ENCODE data around the gene KIAA0513.

The KIAA0513 gene

DNA sequence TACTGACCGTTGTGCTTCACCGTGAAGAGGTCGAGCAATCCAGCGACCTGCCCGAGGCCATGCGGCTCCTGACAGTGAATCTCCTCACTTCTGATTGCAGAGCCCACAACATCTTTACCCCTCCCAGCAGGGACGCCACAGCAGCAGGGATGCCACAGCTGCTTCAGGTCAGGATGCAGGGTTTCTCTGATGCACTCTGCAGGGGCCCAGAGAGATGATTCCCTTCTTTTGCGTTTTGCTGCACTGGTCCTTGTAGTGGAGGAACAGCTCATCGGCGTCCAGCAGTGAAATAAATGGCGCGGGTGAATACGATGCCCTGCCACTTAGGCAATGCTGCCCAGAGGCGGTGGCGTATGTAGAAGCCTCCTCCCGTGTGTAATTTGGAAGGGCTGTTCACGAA, 5.6 kb downstream of the KIAA0513 start:
- no peaks in the 10 kb centered on the region for H3K9me3 Mint-ChIP-seq
- ATAC-seq (no peak), DNase-seq (ENCODE audit: low spot score in 2 of 2) (no peak)
- peaks cover 33% of the 10 kb centered on the region for H3K4me1 Mint-ChIP-seq
- peaks cover 12% of the 10 kb centered on the region for H3K36me3 Mint-ChIP-seq
- no peak overlapping the region for H3K27ac Mint-ChIP-seq
- H3K4me3 Mint-ChIP-seq: no peak overlapping the region

DNA sequence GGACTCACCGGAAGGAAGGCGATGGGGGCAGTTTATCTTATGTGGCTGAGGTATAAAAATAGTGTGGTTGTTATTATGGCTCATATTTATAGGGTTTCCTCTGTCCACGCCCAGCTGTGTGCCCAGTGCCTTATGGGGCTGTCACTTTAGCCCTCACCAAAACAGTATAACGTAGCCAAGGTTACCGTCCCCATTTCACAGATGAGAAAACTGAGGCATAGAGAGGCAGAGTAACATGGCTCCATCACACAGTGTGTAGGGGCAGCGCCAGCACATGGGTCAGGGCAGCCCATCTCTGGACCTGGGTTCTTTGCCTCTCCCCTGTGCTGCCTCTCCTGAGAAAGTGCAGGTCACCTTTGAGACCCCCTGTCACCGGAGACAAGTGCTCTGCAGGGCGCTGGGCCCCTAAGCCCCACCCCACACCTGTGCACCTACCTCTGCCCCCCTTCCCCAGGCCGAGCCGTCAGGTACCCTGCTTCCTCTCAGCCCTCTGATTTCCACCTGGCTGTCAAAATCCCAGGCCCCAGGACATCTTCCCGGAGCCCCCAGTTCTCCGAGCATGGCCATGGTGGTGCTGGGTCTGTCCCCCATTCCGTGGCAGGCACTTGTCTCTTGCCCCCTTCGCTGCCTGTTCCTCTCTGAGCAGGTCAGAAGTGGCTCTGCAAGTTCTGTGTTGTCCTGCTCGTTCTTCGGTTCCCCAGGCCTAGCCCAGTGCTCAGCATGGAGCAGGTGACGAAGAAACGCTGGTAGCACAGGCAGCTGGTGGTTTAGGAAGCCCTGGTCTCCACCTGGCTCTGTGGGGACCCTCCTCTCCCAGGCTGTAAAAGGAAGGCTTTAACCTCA, 7.2 kb downstream of the KIAA0513 start:
- no peak for DNase-seq (ENCODE audit: low spot score in 2 of 2)
- Mint-ChIP-seq H3K4me3 (no peak overlapping the region), H3K4me1 (peaks cover 16% of the 10 kb centered on the region), H3K9me3 (no peaks in the 10 kb centered on the region), H3K27ac (peak overlapping the region; percentile 3), H3K36me3 (no peaks in the 10 kb centered on the region)
- ATAC-seq: no peak

DNA sequence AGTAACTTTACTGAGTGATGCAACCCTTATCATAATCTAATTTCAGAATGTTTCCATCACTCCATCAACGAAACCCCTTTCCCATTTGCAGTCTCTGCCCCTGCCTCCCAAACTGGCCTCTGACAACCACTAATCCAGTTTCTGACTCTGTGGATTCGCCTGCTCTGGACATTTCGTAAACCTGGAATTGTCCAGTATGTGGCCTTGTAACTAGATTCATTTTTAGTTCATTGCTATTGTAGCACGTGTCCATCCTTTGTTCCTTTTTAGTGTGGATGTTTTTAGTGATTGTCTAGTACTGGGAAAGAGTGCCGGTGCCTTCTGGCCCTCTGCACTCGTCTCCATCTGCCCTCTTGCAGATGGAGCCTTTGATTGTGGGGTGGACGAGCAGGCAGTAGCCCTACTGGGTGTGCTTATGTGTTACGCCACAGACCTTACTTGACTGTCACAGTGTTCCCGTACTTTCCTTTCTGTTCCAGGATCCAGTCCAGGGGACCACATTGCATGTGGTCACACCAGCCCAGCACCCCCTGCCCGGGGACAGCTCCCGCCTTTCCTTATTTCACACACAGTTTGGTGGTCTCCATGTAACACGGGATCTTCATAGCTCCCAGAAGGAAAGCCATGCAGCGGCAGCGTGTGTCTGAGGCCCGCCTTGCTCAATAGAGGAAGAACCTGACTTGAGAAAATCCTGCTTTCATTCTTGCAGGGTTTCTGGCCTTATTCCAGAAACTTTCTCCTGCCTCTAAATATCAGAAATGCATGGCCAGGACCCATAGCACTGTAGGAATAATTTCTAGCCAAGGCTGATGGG, 8.8 kb downstream of the KIAA0513 start:
- Mint-ChIP-seq H3K36me3 (no peaks in the 10 kb centered on the region), H3K4me3 (no peak overlapping the region), H3K4me1 (peaks cover 13% of the 10 kb centered on the region), H3K9me3 (no peaks in the 10 kb centered on the region), H3K27ac (no peak overlapping the region)
- ATAC-seq (no peak), DNase-seq (ENCODE audit: low spot score in 2 of 2) (no peak)

DNA sequence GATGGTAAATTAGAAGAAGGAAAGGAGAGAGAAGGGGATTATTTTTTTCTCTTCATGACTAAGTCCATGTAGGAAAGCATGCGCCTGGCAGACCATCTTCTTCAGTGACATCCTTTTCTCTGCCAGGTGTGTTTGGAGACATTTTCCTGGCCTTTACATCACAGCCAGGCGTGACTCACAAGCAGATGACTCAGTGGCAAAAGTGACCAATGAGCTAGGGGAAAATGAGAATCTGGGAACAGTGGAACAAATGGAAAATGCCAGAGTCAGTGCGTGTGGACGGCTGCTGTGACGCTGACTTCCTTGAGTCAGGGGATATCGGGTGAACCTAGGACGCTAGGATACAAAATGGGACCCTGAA, 9.4 kb downstream of the KIAA0513 start:
- peaks cover 13% of the 10 kb centered on the region for H3K4me1 Mint-ChIP-seq
- DNase-seq (ENCODE audit: low spot score in 2 of 2) (no peak), ATAC-seq (no peak)
- no peaks in the 10 kb centered on the region for H3K9me3 Mint-ChIP-seq
- H3K4me3 Mint-ChIP-seq: no peak overlapping the region
- H3K27ac Mint-ChIP-seq: no peak overlapping the region
- no peaks in the 10 kb centered on the region for H3K36me3 Mint-ChIP-seq

DNA sequence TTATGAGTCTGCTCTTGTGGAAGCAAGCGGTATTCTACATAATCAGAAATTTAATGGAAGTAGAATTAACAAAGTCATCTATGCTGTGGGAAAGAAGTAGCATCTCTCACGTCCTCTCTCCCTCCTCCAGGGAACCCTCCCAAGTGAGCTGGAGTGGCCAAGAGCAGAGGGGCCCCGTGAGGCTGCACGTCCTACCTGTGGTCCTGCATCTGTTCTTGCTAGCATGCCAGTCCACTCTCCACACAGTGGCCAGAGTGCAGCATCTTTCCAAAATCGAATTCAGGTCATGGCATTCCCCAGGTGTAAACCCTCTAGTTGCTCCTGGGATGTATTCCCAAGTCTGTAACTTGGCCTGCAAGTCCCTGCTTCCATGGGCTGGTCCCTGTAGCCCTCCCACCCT, 10.1 kb downstream of the KIAA0513 start:
- DNase-seq (ENCODE audit: low spot score in 2 of 2) (no peak), ATAC-seq (no peak)
- H3K27ac Mint-ChIP-seq: no peak overlapping the region
- H3K9me3 Mint-ChIP-seq: no peaks in the 10 kb centered on the region
- peaks cover 13% of the 10 kb centered on the region for H3K4me1 Mint-ChIP-seq
- H3K36me3 Mint-ChIP-seq: no peaks in the 10 kb centered on the region
- H3K4me3 Mint-ChIP-seq: no peak overlapping the region

DNA sequence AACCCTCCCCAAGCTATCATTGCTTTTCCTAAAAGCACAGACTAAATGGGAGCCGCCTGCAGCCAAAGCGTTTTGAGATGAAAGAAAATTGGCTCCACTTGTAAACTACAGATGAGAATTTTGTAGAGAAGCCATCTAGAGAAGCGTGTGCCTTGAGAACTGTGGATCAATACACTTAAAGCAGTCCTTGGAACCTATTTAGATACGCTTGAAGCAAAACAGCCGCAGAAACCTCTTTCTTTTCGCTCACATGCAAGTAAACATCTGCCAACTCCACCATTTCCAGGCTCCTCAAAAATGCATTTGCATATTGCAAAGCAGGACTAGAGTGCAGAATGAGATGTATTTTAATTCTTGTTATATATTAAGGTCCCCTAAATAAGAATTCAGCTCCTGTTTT, 13.1 kb downstream of the KIAA0513 start:
- Mint-ChIP-seq H3K9me3 (no peaks in the 10 kb centered on the region), H3K4me3 (no peak overlapping the region), H3K4me1 (peaks cover 13% of the 10 kb centered on the region), H3K27ac (no peak overlapping the region), H3K36me3 (no peaks in the 10 kb centered on the region)
- ATAC-seq: no peak
- no peak for DNase-seq (ENCODE audit: low spot score in 2 of 2)

DNA sequence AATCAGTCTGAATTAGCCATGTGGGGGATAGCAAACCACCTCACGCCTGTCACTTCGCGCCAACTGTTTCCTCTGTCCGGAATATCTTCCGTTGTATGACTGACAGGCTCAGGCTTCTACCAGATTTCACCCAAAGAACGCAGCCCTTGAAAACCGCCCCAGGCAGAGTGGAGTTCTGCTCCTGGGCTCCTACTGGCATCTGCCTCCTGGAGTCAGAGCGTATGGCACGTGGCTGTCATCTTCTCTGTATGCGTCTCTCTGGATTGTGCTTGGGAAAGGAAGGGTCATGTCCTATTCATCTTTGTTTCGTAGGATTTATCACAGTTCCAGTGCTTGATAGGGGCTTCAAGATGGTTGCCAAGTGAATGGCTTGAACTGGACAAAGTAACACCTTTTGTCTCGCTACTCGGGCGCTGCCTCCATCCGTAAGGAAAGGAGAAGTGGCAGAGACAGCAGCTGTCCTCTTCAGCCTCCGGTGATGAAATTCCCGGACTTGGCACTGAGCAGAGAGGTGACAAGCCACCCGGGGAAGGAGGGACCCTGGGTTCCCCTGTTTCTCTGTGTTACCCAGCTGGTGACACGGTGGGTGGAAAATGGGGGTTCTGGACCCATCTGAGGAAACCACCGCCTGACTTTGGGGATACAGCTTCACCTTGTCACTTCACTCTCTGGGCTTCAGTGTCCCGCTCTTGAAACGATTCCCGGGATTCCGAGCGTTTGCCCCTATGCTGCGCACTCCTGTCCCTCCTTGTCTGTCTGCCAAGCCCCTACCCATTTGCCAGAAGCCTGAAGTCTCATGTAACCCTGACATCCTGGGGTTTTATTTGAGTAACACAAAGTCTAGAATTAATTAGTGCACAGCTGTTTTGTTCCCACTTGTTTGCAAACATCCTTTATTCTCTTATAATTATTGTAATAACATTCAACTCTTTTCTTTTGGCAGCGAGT, 13.9 kb downstream of the KIAA0513 start:
- no peak overlapping the region for H3K4me3 Mint-ChIP-seq
- no peak overlapping the region for H3K27ac Mint-ChIP-seq
- DNase-seq (ENCODE audit: low spot score in 2 of 2) (no peak), ATAC-seq (no peak)
- H3K4me1 Mint-ChIP-seq: peaks cover 9% of the 10 kb centered on the region
- H3K9me3 Mint-ChIP-seq: no peaks in the 10 kb centered on the region
- no peaks in the 10 kb centered on the region for H3K36me3 Mint-ChIP-seq

DNA sequence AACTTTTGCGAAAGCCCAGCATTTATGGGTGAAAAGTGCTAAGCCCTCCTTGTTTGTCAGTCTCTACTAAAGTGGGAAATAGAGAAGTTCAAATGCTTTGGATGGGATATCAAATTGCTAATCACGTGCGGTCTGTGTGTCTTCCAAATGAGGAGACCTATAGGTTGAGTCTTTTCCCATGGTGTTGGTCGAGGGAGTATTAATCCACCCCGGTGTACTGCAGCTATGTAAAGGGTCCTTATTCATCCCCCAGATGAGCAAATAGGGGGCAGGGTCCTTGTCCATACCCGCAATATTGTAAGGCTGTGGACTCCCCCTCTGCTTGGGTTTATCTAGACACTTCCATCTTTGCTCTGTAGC, 14.6 kb downstream of the KIAA0513 start:
- ATAC-seq (no peak), DNase-seq (ENCODE audit: low spot score in 2 of 2) (no peak)
- no peaks in the 10 kb centered on the region for H3K9me3 Mint-ChIP-seq
- H3K36me3 Mint-ChIP-seq: no peaks in the 10 kb centered on the region
- H3K4me3 Mint-ChIP-seq: no peak overlapping the region
- no peak overlapping the region for H3K27ac Mint-ChIP-seq
- H3K4me1 Mint-ChIP-seq: peaks cover 2% of the 10 kb centered on the region

DNA sequence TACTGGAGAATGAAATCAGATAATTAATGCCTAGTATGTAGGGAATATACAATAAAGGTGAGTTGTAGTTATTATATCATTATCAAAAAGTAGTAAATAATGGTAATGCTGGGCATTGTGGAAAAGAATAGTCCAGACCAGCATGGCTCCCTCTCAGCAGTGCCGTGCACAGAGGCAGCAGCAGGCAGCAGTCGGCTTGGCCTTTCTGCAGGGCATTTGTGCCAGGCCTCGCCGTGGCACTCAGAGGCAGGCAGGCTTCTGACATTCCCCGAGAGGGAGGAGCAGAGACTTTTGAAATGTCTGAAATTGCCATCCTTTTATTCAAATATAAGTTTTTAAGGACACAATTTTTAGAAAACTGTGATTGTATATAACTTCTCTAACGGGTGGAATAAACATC, 15.0 kb downstream of the KIAA0513 start:
- Mint-ChIP-seq H3K4me3 (no peak overlapping the region), H3K27ac (no peak overlapping the region), H3K9me3 (no peaks in the 10 kb centered on the region), H3K36me3 (no peaks in the 10 kb centered on the region), H3K4me1 (no peaks in the 10 kb centered on the region)
- no peak for DNase-seq (ENCODE audit: low spot score in 2 of 2)
- no peak for ATAC-seq

DNA sequence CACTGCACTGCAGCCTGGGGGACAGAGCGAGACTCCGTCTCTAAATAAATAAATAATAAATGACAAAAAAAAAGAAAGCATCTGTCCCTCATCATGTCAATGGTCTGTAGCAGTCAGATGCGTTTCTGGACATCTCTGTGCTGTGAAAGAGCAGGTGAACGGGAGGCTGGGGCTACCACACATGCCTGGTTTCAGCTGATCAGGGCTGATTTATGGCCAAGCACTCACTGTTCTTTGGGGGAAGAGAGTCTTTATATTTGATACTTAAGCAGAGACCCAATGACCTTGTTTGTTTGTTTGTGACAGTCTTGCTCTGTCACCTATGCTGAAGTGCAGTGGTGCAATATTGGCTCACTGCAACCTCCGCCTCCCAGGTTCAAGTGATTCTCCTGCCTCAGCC, 17.5 kb downstream of the KIAA0513 start:
- no peaks in the 10 kb centered on the region for H3K9me3 Mint-ChIP-seq
- no peak for ATAC-seq
- H3K4me1 Mint-ChIP-seq: no peaks in the 10 kb centered on the region
- DNase-seq (ENCODE audit: low spot score in 2 of 2): no peak
- H3K27ac Mint-ChIP-seq: no peak overlapping the region
- H3K36me3 Mint-ChIP-seq: no peaks in the 10 kb centered on the region
- H3K4me3 Mint-ChIP-seq: no peak overlapping the region

DNA sequence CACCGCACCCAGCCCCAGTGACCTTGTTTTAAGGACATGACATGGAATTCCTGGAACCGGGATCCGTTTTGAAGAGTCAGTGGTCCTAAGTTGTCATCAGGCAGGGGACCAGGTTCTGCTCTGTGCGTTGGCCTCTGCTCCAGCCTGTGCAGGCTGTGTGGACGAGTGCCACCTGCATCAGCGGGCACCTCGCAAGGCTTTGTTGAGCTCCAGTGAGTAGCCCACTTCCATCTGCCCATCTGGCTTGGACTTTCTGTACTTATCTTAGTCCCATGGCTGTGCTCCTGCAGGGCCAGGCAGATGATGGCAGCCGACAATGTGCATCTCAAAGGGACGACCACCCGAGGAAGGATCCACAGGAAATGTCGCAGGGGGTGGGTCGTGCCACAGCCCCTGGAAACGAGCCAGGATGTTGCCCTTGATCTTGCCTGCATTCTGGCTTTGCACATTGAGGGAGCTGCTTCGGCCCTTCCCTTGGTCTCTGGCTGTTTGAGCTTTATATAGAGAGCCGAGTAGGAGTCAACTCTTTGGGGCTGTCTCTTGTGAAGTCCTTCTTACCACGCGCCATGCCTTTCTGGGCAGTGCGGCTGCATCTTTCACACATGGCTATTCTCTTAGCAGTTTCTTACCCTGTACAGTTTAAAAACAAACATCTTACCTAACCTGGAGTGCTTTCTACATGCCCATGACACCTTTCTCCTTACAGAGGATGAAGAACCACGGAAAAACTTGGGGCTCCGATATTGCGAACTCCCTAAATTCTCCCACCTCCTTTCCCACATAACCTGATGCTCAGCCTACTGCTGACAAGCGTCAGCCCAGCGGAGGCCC, 18.3 kb downstream of the KIAA0513 start:
- no peaks in the 10 kb centered on the region for H3K9me3 Mint-ChIP-seq
- no peak overlapping the region for H3K4me3 Mint-ChIP-seq
- H3K4me1 Mint-ChIP-seq: no peaks in the 10 kb centered on the region
- ATAC-seq (no peak), DNase-seq (ENCODE audit: low spot score in 2 of 2) (no peak)
- H3K27ac Mint-ChIP-seq: no peak overlapping the region
- no peaks in the 10 kb centered on the region for H3K36me3 Mint-ChIP-seq

DNA sequence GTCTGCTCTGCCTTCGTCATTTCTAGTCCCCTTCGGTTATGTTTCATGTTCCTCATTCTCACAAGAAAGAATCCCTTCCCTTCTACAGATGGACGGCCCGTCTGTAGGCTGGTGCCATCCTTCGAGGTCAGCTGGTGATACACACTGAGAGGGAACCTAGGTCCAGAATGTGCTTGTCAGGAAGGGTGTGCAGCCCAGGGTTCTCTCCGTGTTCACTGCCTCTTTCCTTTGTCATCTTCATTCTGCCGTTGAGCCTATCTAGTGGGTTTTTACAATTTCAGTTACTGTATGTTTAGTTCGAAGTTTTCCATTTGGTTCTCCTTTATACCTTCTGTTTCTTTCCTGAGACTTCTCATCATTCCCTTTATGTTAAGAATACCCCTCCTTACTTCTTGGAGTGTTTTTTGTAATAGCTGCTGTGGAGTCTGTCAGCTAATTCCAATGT, 18.9 kb downstream of the KIAA0513 start:
- no peaks in the 10 kb centered on the region for H3K4me1 Mint-ChIP-seq
- no peak overlapping the region for H3K4me3 Mint-ChIP-seq
- no peaks in the 10 kb centered on the region for H3K36me3 Mint-ChIP-seq
- H3K27ac Mint-ChIP-seq: no peak overlapping the region
- DNase-seq (ENCODE audit: low spot score in 2 of 2) (no peak), ATAC-seq (no peak)
- no peaks in the 10 kb centered on the region for H3K9me3 Mint-ChIP-seq

DNA sequence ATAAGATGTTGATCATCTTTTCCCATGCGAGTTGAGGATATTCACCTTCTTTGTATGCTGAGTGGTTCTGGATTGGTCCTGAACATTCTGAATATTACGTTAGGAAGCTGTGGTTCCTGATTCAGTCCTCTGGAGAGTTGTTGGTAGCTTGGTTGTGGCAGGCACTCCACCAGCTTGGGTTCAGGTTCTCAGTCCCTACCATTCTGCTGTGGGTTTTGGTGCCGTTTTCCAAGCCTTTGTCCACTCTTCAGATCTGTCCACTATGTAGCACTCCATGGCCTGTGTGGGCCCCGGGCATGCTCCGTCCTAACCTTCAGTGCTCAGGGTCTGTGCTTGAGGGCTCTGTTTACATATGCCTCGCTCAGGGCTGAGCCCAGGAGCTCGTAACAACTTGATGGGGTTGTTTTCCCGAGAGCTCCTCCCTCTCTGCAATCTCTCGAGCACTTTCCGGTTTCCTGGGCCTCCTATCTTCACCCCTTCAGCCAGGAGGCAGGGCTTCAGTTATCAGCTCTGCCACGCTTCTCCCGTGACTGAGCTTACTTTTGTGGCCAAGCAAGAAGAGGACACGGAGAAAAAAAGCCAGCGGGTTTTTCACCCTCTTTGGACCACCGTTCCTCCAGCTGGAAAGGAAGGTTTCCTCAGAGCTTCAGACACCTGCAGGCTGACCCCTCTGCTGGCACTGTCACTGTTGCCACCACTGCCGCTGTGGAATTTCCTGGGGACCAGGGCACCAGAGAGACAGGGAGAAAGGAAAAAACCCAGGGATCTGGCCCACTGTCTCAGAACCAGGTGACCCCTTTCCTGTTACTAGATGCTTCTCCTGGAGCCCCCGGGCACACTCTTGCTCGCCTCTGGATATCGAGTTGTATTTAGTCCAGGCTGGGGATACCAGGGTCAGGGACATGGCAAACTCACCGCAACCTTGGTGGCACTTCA, 19.6 kb downstream of the KIAA0513 start:
- no peak for ATAC-seq
- H3K9me3 Mint-ChIP-seq: no peaks in the 10 kb centered on the region
- no peaks in the 10 kb centered on the region for H3K4me1 Mint-ChIP-seq
- H3K36me3 Mint-ChIP-seq: no peaks in the 10 kb centered on the region
- no peak overlapping the region for H3K4me3 Mint-ChIP-seq
- no peak overlapping the region for H3K27ac Mint-ChIP-seq
- DNase-seq (ENCODE audit: low spot score in 2 of 2): no peak
